SK-N-SH (cell line): ENCODE data around the gene TRPM3. TPM values are rescaled to one million over a fixed set of nuclear protein-coding genes. Genes with fewer than 3 reads are reported as not detected.

Experiments
- CTCF ChIA-PET: fragments of 300-600, 350-600 bp; formaldehyde crosslinking; extraction: SDS; loops from one replicate; lab custom pipeline; 2021; lab: Yijun Ruan, JAX
- POLR2A ChIA-PET: fragments of 350-600 bp; sonication (Branson Sonifier 250); formaldehyde crosslinking; extraction: SDS; loops from one replicate; lab custom pipeline; 2020; ENCODE audit warnings: antibody characterized with exemption, inconsistent platforms; lab: Yijun Ruan, JAX
- DNase-seq: peaks from one replicate; pipeline ENCODE4 v3.0.0; 2012
- H2AFZ ChIP-seq: fragments of 200-600 bp; sonication (generic); 2 replicates; pipeline ENCODE4 v1.8.1; 2016; ENCODE audit warnings: antibody characterized with exemption, mild to moderate bottlenecking, low read depth
- H3F3A ChIP-seq: fragments of 200-600 bp; sonication (generic); replicated peaks from 2 replicates; pipeline ENCODE3; 2016; ENCODE audit warnings: antibody characterized with exemption, mild to moderate bottlenecking; ENCODE audit not compliant: insufficient read depth
- H3K27ac ChIP-seq, 2 experiments: fragments of 200-500 bp in 1 of 2; fragments of 200-600 bp in 1 of 2; sonication (Bioruptor generic) in 1 of 2; sonication (generic), shearing (Covaris generic) in 1 of 2; 2 replicates each; pipeline versions ENCODE4 v1.5.1 to v1.6.1; 2014 to 2016; ENCODE audit warnings: low read depth in 2 of 2, inconsistent platforms in 1 of 2, low read length in 1 of 2, mild to moderate bottlenecking in 1 of 2, mixed read lengths in 1 of 2
- H3K27me3 ChIP-seq: fragments of 200-600 bp; sonication (generic), shearing (Covaris generic); 2 replicates; pipeline ENCODE4 v1.6.1; 2016; ENCODE audit warnings: mixed run types; ENCODE audit not compliant: insufficient read depth
- H3K36me3 ChIP-seq, 2 experiments: fragments of 200-500 bp in 1 of 2; fragments of 200-600 bp in 1 of 2; sonication (Bioruptor generic) in 1 of 2; sonication (generic) in 1 of 2; replicated peaks in 1 of 2; 2 replicates each; pipeline versions ENCODE3 to v1.5.1; 2014 to 2016; ENCODE audit warnings: low read length in 1 of 2, mild to moderate bottlenecking in 1 of 2; ENCODE audit not compliant: insufficient read depth in 2 of 2, control insufficient read depth in 1 of 2
- H3K4me1 ChIP-seq, 2 experiments: fragments of 200-500 bp in 1 of 2; fragments of 200-600 bp in 1 of 2; sonication (Bioruptor generic) in 1 of 2; sonication (generic), shearing (Covaris generic) in 1 of 2; 2 replicates each; pipeline versions ENCODE4 v1.5.1 to v1.6.1; 2014 to 2016; ENCODE audit warnings: low read depth in 1 of 2, low read length in 1 of 2, mixed run types in 1 of 2; ENCODE audit not compliant: insufficient read depth in 2 of 2, control insufficient read depth in 1 of 2
- H3K4me2 ChIP-seq: fragments of 200-600 bp; sonication (generic), shearing (Covaris generic); 2 replicates; pipeline ENCODE4 v1.6.1; 2017; ENCODE audit warnings: mixed run types
- H3K4me3 ChIP-seq, 2 experiments: fragments of 200-500 bp in 1 of 2; fragments of 200-600 bp in 1 of 2; sonication (Bioruptor generic) in 1 of 2; sonication (generic), shearing (Covaris generic) in 1 of 2; 2 replicates each; pipeline versions ENCODE4 v1.5.1 to v1.8.1; 2014 to 2016; ENCODE audit warnings: low read depth in 2 of 2, inconsistent platforms in 1 of 2, low read length in 1 of 2, mild to moderate bottlenecking in 1 of 2, mixed read lengths in 1 of 2, moderate library complexity in 1 of 2
- H3K79me2 ChIP-seq: fragments of 200-600 bp; sonication (generic); 2 replicates; pipeline ENCODE4 v1.8.1; 2017; ENCODE audit warnings: mild to moderate bottlenecking; ENCODE audit not compliant: insufficient read depth
- H3K9ac ChIP-seq: fragments of 200-600 bp; sonication (generic); 2 replicates; pipeline ENCODE4 v1.6.1; 2017; ENCODE audit warnings: mixed run types
- H3K9me2 ChIP-seq: fragments of 200-600 bp; sonication (generic); 2 replicates; pipeline ENCODE4 v1.6.1; 2017; ENCODE audit warnings: mixed run types
- H3K9me3 ChIP-seq: fragments of 200-600 bp; sonication (generic); 2 replicates; pipeline ENCODE4 v1.6.1; 2017; ENCODE audit warnings: mixed run types, mild to moderate bottlenecking, moderate library complexity
- H4K20me1 ChIP-seq: fragments of 200-600 bp; sonication (generic); 2 replicates; pipeline ENCODE4 v1.6.1; 2017; ENCODE audit warnings: mild to moderate bottlenecking, mixed run types; ENCODE audit not compliant: insufficient read depth
- CHD2 ChIP-seq: fragments of 150-350 bp; IDR thresholded peaks from 2 replicates; pipeline ENCODE4 v1.6.1; 2018; ENCODE audit warnings: low read length; ENCODE audit not compliant: partially characterized antibody
- ELF1 ChIP-seq: IDR thresholded peaks from 2 replicates; pipeline ENCODE4 v1.4.0; 2012
- EP300 ChIP-seq, 2 experiments: IDR thresholded peaks; 2 replicates each; pipeline versions ENCODE4 v1.4.0 to v1.6.1; 2012; ENCODE audit warnings: borderline replicate concordance in 1 of 2, low read depth in 1 of 2, low read length in 1 of 2
- EZH2phosphoT487 ChIP-seq: fragments of 200-600 bp; sonication (generic); IDR thresholded peaks from 2 replicates; pipeline ENCODE4 v1.6.1; 2017; ENCODE audit warnings: low read depth, mixed run types, mild to moderate bottlenecking, antibody characterized with exemption, moderate library complexity, borderline replicate concordance
- FOXM1 ChIP-seq: IDR thresholded peaks from 2 replicates; pipeline ENCODE4 v1.4.0; 2012; ENCODE audit warnings: low read depth, mild to moderate bottlenecking
- GATA2 ChIP-seq: sonication (generic); formaldehyde crosslinking; IDR thresholded peaks from 2 replicates; pipeline ENCODE4 v1.5.0; 2020; ENCODE audit warnings: mild to moderate bottlenecking, missing genetic modification reagents
- MEF2A ChIP-seq: IDR thresholded peaks from 2 replicates; pipeline ENCODE4 v1.4.0; 2012; ENCODE audit warnings: low read depth, borderline replicate concordance
- MXI1 ChIP-seq: IDR thresholded peaks from 2 replicates; pipeline ENCODE4 v1.6.1; 2012; ENCODE audit warnings: mild to moderate bottlenecking, low read depth, low read length, improper control_type of control experiment
- NFIC ChIP-seq: IDR thresholded peaks from 2 replicates; pipeline ENCODE4 v1.4.0; 2012; ENCODE audit warnings: borderline replicate concordance
- NRF1 ChIP-seq: IDR thresholded peaks from 2 replicates; pipeline ENCODE4 v1.6.1; 2012; ENCODE audit warnings: low read depth, mild to moderate bottlenecking, low read length
- POLR2AphosphoS5 ChIP-seq: IDR thresholded peaks from 2 replicates; pipeline ENCODE4 v1.6.1; 2012; ENCODE audit warnings: low read depth, low read length
- RAD21 ChIP-seq: IDR thresholded peaks from 2 replicates; pipeline ENCODE4 v1.6.1; 2012; ENCODE audit warnings: mild to moderate bottlenecking, low read length
- RCOR1 ChIP-seq: fragments of 150-350 bp; IDR thresholded peaks from 2 replicates; pipeline ENCODE4 v1.6.1; 2017; ENCODE audit warnings: antibody characterized with exemption, low read length
- RXRA ChIP-seq: IDR thresholded peaks from 2 replicates; pipeline ENCODE4 v1.4.0; 2012; ENCODE audit warnings: low read depth, mild to moderate bottlenecking, borderline replicate concordance
- SIN3A ChIP-seq: IDR thresholded peaks from 2 replicates; pipeline ENCODE4 v1.6.1; 2012; ENCODE audit warnings: low read depth, mild to moderate bottlenecking, low read length, moderate library complexity, borderline replicate concordance
- TEAD4 ChIP-seq: IDR thresholded peaks from 2 replicates; pipeline ENCODE4 v1.4.0; 2012; ENCODE audit warnings: mild to moderate bottlenecking, borderline replicate concordance; ENCODE audit not compliant: insufficient read depth
- WGBS: methylation state at CpG from one replicate; pipeline ENCODE4 v1.1.6; 2017; ENCODE audit warnings: low lambda C conversion rate; 5-methylcytosine and 5-hydroxymethylcytosine counted together
- polyA plus RNA-seq, 3 experiments: library from polyadenylated mRNA; depleted of rRNA; stranded (reverse); fragments of >200 nt; gene quantifications; 2 replicates each; pipeline ENCODE4 v1.2.3, GENCODE V29; 2012
- TF ChIP-seq, protein P1 (sequence below): fragments of 150-350 bp; IDR thresholded peaks from 2 replicates; pipeline ENCODE4 v1.6.1; 2017; ENCODE audit warnings: antibody characterized with exemption, low read length, low read depth, borderline replicate concordance
- TF ChIP-seq, protein P2 (sequence below): fragments of 150-350 bp; IDR thresholded peaks from 2 replicates; pipeline ENCODE4 v1.6.1; 2016; ENCODE audit warnings: mild to moderate bottlenecking, low read depth, low read length
- TF ChIP-seq, protein P3 (sequence below): IDR thresholded peaks from 2 replicates; pipeline ENCODE4 v1.4.0; 2012; ENCODE audit warnings: low read depth, borderline replicate concordance
- TF ChIP-seq, protein P4 (sequence below): IDR thresholded peaks from 2 replicates; pipeline ENCODE4 v1.4.0; 2012; ENCODE audit warnings: low read depth, borderline replicate concordance

Gene TRPM3
- polyA plus RNA-seq, 1 of the 3 experiments (the other 2 are of a cell fraction), result not detected

DNA sequence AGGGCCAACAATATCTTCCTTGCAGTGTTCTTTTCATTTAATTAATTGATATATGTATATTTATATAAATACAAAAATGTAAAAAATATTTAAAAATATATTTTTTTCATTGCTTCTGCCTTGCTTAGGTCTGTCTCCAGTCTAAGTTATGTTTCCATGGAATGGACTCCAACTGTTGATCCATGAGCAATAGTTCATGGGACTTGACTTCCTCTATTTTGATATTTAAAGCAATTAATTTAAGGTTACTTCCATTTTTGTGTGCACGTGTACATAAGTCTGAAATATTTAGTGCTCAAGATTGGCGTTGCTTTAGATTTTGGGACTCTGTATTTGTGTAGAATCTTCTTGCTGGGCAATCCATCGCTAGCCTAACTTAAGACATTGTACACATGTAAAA lies 551.6 kb downstream of the TRPM3 start:
- Histone ChIP-seq H3F3A (peaks cover 8% of the 10 kb centered on the region), H3K9me3 (no peaks in the 10 kb centered on the region), H3K4me2 (no peak overlapping the region), H3K27me3 (no peaks in the 10 kb centered on the region), H3K4me1 (peaks cover 0 to 8% of the 10 kb centered on the region in 2 experiments; a peak in 2 of 4 replicates), H3K36me3 (no peaks in the 10 kb centered on the region), H4K20me1 (no peaks in the 10 kb centered on the region), H2AFZ (no peak overlapping the region), H3K9ac (no peak overlapping the region), H3K4me3 (no peak overlapping the region), H3K79me2 (no peaks in the 10 kb centered on the region), H3K9me2 (no peaks in the 10 kb centered on the region), H3K27ac (no peak overlapping the region)
- TF ChIP-seq MEF2A (no peak), EZH2phosphoT487 (no peak), CHD2 (no peak), RCOR1 (no peak), ELF1 (no peak), RAD21 (no peak), MXI1 (no peak), EP300 (IDR thresholded peaks at IDR 0.05; ENCODE audit: borderline replicate concordance in 1 of 2, low read depth in 1 of 2, low read length in 1 of 2) (no peak), RXRA (no peak), POLR2AphosphoS5 (no peak), FOXM1 (no peak), TEAD4 (no peak), NFIC (no peak), SIN3A (no peak), NRF1 (no peak), GATA2 (no peak)
- TF ChIP-seq, protein P1, sequence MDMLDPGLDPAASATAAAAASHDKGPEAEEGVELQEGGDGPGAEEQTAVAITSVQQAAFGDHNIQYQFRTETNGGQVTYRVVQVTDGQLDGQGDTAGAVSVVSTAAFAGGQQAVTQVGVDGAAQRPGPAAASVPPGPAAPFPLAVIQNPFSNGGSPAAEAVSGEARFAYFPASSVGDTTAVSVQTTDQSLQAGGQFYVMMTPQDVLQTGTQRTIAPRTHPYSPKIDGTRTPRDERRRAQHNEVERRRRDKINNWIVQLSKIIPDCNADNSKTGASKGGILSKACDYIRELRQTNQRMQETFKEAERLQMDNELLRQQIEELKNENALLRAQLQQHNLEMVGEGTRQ, result no peak
- TF ChIP-seq, protein P2, sequence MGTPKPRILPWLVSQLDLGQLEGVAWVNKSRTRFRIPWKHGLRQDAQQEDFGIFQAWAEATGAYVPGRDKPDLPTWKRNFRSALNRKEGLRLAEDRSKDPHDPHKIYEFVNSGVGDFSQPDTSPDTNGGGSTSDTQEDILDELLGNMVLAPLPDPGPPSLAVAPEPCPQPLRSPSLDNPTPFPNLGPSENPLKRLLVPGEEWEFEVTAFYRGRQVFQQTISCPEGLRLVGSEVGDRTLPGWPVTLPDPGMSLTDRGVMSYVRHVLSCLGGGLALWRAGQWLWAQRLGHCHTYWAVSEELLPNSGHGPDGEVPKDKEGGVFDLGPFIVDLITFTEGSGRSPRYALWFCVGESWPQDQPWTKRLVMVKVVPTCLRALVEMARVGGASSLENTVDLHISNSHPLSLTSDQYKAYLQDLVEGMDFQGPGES, result no peak
- TF ChIP-seq, protein P3, sequence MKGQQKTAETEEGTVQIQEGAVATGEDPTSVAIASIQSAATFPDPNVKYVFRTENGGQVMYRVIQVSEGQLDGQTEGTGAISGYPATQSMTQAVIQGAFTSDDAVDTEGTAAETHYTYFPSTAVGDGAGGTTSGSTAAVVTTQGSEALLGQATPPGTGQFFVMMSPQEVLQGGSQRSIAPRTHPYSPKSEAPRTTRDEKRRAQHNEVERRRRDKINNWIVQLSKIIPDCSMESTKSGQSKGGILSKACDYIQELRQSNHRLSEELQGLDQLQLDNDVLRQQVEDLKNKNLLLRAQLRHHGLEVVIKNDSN, result no peak
- TF ChIP-seq, protein P4, sequence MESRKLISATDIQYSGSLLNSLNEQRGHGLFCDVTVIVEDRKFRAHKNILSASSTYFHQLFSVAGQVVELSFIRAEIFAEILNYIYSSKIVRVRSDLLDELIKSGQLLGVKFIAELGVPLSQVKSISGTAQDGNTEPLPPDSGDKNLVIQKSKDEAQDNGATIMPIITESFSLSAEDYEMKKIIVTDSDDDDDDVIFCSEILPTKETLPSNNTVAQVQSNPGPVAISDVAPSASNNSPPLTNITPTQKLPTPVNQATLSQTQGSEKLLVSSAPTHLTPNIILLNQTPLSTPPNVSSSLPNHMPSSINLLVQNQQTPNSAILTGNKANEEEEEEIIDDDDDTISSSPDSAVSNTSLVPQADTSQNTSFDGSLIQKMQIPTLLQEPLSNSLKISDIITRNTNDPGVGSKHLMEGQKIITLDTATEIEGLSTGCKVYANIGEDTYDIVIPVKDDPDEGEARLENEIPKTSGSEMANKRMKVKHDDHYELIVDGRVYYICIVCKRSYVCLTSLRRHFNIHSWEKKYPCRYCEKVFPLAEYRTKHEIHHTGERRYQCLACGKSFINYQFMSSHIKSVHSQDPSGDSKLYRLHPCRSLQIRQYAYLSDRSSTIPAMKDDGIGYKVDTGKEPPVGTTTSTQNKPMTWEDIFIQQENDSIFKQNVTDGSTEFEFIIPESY, result no peak
- CTCF ChIA-PET, result no interaction called here
- WGBS, result 88% methylated on average over 3 of the region's 3 CpGs
- DNase-seq, result no peak
- POLR2A ChIA-PET, result no interaction called here
